Calu3 (cell line): ENCODE results near the gene F2RL3. TPM values are rescaled to one million over a fixed set of nuclear protein-coding genes. Genes with fewer than 3 reads are reported as not detected.

Source experiments
- BruUV-seq: library from RNA; stranded (reverse); fragments of 400-500 nt; replicated peaks from 2 replicates; lab custom pipeline; 2021; lab: Mats Ljungman, UMichigan
- CTCF ChIA-PET: fragments of 300-600 bp; sonication (Branson Sonifier 250); formaldehyde crosslinking; loops from one replicate; lab custom pipeline; 2022; ENCODE audit warnings: antibody characterized with exemption; lab: Charles Lee
- DNase-seq: peaks from one replicate; pipeline ENCODE4 v3.0.0; 2022
- H3K27ac Mint-ChIP-seq: one replicate; pipeline ENCODE4 v1.8.0; 2022; ENCODE audit warnings: mixed read lengths; ENCODE audit not compliant: unreplicated experiment
- H3K27me3 Mint-ChIP-seq: one replicate; pipeline ENCODE4 v1.8.0; 2022; ENCODE audit warnings: mixed read lengths; ENCODE audit not compliant: unreplicated experiment
- H3K36me3 Mint-ChIP-seq: one replicate; pipeline ENCODE4 v1.8.0; 2022; ENCODE audit warnings: mild to moderate bottlenecking, moderate library complexity, mixed read lengths; ENCODE audit not compliant: insufficient read depth, unreplicated experiment
- H3K4me1 Mint-ChIP-seq: one replicate; pipeline ENCODE4 v1.8.0; 2022; ENCODE audit warnings: mild to moderate bottlenecking, low read depth, mixed read lengths; ENCODE audit not compliant: unreplicated experiment
- H3K4me3 Mint-ChIP-seq: one replicate; pipeline ENCODE4 v1.8.0; 2022; ENCODE audit warnings: mild to moderate bottlenecking, low read depth, moderate library complexity, mixed read lengths; ENCODE audit not compliant: unreplicated experiment
- H3K9me3 Mint-ChIP-seq: one replicate; pipeline ENCODE4 v1.8.0; 2022; ENCODE audit warnings: low read depth, mixed read lengths; ENCODE audit not compliant: unreplicated experiment
- CTCF ChIP-seq: fragments of 200-600 bp; IDR thresholded peaks from one replicate; pipeline ENCODE4 v1.8.0; 2022; ENCODE audit warnings: antibody characterized with exemption; ENCODE audit not compliant: unreplicated experiment
- intact Hi-C: fragments of 100-400 bp; cut with micrococcal nuclease; formaldehyde crosslinking; loops from one replicate; pipeline ENCODE4 v1.10.0; 2022; ENCODE audit not compliant: unreplicated experiment
- total RNA-seq: library from RNA; stranded (reverse); gene quantifications from 2 replicates; pipeline ENCODE4 v1.2.3, GENCODE V29; 2022

The F2RL3 gene
- total RNA-seq, 1 experiment from 2014 or later, result not detected

GRCh38 chr19:16861834-16862233 lies 27.0 kb upstream of the F2RL3 start:
- BruUV-seq, result no TSS peak
- Mint-ChIP-seq H3K4me3 (no peak overlapping the region), H3K27ac (no peak overlapping the region), H3K9me3 (no peaks in the 10 kb centered on the region), H3K36me3 (peaks cover 18% of the 10 kb centered on the region), H3K4me1 (no peaks in the 10 kb centered on the region), H3K27me3 (no peaks in the 10 kb centered on the region)
- no peak for DNase-seq
- intact Hi-C loops, result no loop called here
- no peak for TF ChIP-seq CTCF
- CTCF ChIA-PET, result no interaction called here

- Mint-ChIP-seq H3K27ac (no peak overlapping the region), H3K4me1 (no peaks in the 10 kb centered on the region), H3K4me3 (no peak overlapping the region), H3K27me3 (no peaks in the 10 kb centered on the region), H3K36me3 (peaks cover 18% of the 10 kb centered on the region), H3K9me3 (no peaks in the 10 kb centered on the region)
- BruUV-seq, result no TSS peak
- intact Hi-C loops, result no loop called here
- CTCF ChIA-PET, result no interaction called here
- TF ChIP-seq CTCF, result no peak
- DNase-seq, result no peak
These were observed 25.9 kb upstream of the F2RL3 start for GRCh38 chr19:16862826-16863415.

- BruUV-seq, result no TSS peak
- CTCF ChIA-PET, result no interaction called here
- no peak for TF ChIP-seq CTCF
- DNase-seq, result no peak
- no peaks in the 10 kb centered on the region for H3K9me3 Mint-ChIP-seq
- no peak overlapping the region for H3K4me3 Mint-ChIP-seq
- intact Hi-C loops, result no loop called here
- no peaks in the 10 kb centered on the region for H3K27me3 Mint-ChIP-seq
- no peaks in the 10 kb centered on the region for H3K4me1 Mint-ChIP-seq
- peaks cover 31% of the 10 kb centered on the region for H3K36me3 Mint-ChIP-seq
- no peak overlapping the region for H3K27ac Mint-ChIP-seq
These were observed 21.6 kb upstream of the F2RL3 start for GRCh38 chr19:16867211-16867610.

- CTCF ChIA-PET, result no interaction called here
These were observed 20.2 kb upstream of the F2RL3 start for GRCh38 chr19:16868423-16869130.

More at GRCh38 chr19:16868423-16869130, 20.2 kb upstream of the F2RL3 start:
- H3K9me3 Mint-ChIP-seq, result no peaks in the 10 kb centered on the region
- TF ChIP-seq CTCF, result no peak
- H3K4me3 Mint-ChIP-seq, result no peak overlapping the region
- intact Hi-C loops, result no loop called here
- H3K36me3 Mint-ChIP-seq, result peaks cover 33% of the 10 kb centered on the region
- no peaks in the 10 kb centered on the region for H3K4me1 Mint-ChIP-seq
- H3K27ac Mint-ChIP-seq, result no peak overlapping the region
- BruUV-seq, result no TSS peak
- H3K27me3 Mint-ChIP-seq, result no peaks in the 10 kb centered on the region
- DNase-seq, result no peak
